Ishikawa (cell line): ENCODE results near the gene ZNF322.
A peak's percentile ranks its signal among the peaks of the same experiment; 100 is the strongest.

ENCODE experiments used
- CEBPB ChIP-seq: IDR thresholded peaks from 2 replicates; pipeline ENCODE4 v1.6.1; 2012
- EGR1 ChIP-seq: IDR thresholded peaks from 2 replicates; pipeline ENCODE4 v1.6.1; 2012
- EP300 ChIP-seq: IDR thresholded peaks from 2 replicates; pipeline ENCODE4 v1.6.1; 2012; ENCODE audit warnings: borderline replicate concordance
- RAD21 ChIP-seq: IDR thresholded peaks from 2 replicates; pipeline ENCODE4 v1.6.1; 2012; ENCODE audit warnings: low read depth
- TCF12 ChIP-seq: IDR thresholded peaks from 2 replicates; pipeline ENCODE4 v1.6.1; 2012; ENCODE audit warnings: low read depth
- ZBTB7A ChIP-seq: IDR thresholded peaks from 2 replicates; pipeline ENCODE4 v1.6.1; 2012; ENCODE audit warnings: low read depth
- TF ChIP-seq, protein P1 (sequence below): IDR thresholded peaks from 2 replicates; pipeline ENCODE4 v1.6.1; 2012
- TF ChIP-seq, protein P2 (sequence below): IDR thresholded peaks from 2 replicates; pipeline ENCODE4 v1.6.1; 2012; ENCODE audit warnings: low read depth, mild to moderate bottlenecking

DNA sequence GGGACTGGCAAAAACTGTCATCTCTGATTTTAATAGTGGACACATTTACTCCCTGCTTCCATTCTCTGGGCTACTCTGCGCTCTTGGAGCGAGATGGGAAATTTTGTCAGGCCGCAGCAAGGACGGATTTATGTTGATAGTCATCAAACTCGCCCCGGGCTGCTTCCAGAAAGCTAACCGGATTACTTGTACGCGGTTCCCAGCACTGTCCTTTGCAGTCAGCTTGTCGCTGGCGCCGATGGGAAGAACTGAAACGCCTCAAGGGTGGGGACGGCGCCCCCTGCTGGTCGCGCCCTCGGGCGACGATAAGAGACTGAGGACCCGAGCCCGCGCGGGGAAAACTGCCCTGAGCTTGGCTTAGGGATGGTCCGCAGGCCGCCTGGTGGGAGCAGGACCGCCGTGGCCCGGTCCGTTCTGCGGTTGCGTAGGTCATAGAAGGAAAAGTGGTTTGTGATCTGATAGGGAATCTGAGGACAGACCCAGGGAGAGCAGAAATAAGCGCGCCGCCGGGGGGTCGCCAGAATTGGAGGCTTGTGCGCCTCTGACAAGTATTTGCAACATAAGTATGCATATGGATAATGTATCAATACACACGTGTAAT, 63.8 kb downstream of the ZNF322 start:
- TF ChIP-seq RAD21: peak; percentile 67
- no peak; the same call in 1 of the 2 replicates for TF ChIP-seq TCF12
- TF ChIP-seq EP300: no peak
- TF ChIP-seq CEBPB: no peak
- TF ChIP-seq ZBTB7A: peak; percentile 93
- TF ChIP-seq, protein P1, sequence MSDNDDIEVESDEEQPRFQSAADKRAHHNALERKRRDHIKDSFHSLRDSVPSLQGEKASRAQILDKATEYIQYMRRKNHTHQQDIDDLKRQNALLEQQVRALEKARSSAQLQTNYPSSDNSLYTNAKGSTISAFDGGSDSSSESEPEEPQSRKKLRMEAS: no peak
- no peak for TF ChIP-seq EGR1
- TF ChIP-seq, protein P2, sequence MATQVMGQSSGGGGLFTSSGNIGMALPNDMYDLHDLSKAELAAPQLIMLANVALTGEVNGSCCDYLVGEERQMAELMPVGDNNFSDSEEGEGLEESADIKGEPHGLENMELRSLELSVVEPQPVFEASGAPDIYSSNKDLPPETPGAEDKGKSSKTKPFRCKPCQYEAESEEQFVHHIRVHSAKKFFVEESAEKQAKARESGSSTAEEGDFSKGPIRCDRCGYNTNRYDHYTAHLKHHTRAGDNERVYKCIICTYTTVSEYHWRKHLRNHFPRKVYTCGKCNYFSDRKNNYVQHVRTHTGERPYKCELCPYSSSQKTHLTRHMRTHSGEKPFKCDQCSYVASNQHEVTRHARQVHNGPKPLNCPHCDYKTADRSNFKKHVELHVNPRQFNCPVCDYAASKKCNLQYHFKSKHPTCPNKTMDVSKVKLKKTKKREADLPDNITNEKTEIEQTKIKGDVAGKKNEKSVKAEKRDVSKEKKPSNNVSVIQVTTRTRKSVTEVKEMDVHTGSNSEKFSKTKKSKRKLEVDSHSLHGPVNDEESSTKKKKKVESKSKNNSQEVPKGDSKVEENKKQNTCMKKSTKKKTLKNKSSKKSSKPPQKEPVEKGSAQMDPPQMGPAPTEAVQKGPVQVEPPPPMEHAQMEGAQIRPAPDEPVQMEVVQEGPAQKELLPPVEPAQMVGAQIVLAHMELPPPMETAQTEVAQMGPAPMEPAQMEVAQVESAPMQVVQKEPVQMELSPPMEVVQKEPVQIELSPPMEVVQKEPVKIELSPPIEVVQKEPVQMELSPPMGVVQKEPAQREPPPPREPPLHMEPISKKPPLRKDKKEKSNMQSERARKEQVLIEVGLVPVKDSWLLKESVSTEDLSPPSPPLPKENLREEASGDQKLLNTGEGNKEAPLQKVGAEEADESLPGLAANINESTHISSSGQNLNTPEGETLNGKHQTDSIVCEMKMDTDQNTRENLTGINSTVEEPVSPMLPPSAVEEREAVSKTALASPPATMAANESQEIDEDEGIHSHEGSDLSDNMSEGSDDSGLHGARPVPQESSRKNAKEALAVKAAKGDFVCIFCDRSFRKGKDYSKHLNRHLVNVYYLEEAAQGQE: no peak
